NCI-H82 treated with DMSO at 0.1 percent for 48 hours (cell line): ENCODE results near the gene SERPINB1.
"Not testable (repeated sequence)": the region's sequence is repeated elsewhere in the genome, so short reads cannot be mapped to it uniquely, and the experiment has no call there.

ENCODE experiments used
- DNase-seq: peaks from one replicate; lab custom pipeline; 2025; ENCODE audit not compliant: unreplicated experiment; lab: John Stamatoyannopoulos, UW

The SERPINB1 gene

DNA sequence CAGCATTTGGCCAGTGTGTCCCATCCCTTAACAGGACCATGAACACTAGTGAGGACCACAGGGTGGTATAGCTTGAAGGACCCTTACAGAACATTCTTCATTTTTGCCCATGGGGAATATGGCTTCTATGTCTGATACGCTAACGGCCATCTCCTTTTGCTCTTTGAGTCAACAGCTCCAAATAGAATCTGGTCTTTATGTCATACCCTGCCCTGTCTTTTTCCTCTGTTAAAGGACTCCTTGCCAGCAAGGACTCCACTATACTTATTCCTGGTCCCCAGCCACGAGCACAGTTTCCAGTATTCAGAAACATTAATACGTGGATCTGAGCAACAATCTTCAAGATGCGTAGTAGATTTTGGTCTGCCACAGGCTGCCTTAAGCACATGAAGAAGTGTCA, 22.5 kb downstream of the SERPINB1 start:
- no peak for DNase-seq

DNA sequence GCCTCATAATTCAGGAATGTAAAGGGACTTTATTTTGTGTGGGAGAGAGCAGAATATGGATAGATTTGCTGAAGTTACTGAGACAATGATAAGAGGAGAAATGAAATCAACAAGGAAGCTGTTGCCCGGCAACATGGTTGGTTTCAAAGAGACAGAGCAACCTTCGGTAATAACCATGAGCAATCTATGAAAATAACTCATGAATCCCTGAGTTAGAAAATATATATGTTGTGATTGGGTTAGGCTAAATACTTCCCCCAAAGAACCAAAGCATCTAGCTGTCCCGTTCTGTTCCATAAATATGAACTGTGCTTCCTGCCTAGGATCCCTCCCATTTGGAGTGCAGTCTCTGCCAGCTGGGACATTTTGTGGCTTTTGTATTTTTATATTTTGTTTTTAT, 23.1 kb downstream of the SERPINB1 start:
- DNase-seq = no peak

DNA sequence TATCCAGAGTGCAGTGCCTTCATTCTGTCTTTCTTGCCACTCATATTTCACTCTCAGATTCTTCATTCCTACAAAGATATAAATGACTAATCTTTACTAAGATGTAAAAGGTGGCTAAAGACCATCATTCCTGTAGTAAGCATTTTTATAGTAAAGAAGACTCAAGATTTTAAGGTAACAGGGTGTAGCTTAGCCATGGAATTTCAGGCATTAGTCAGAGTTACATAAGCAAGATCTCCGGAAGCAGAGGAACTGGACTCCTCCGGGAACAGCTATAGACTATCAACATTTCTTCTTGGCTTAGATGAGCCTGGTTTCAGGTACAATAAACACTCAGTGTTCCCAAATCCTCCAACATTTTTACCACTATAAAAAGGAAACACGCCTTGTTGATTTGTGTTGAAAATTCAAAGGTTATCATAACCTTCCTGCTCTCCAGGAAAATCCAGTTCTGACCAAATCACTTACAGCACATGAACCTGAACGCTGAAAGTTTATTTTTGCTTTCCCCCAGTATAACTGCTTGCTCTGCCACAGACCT, 23.7 kb downstream of the SERPINB1 start:
- DNase-seq = no peak

DNA sequence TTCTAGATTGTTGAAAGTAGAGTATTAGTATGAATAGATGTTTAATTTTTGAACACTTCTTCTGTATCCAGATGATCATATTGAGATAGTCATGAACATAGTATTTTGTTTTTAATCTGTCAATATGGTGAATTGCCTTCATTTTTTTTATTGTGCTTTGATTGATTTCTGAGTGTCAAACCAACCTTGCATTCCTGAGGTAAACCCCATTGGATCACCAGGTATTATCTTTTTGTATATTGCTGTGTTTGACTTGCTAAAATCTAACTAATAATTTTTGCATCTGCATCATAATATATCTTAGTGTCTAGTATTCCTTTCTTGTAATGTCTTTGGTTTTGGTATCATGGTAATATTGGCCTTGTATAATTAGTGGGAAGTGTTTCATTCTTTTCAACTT, 25.5 kb downstream of the SERPINB1 start:
- no peak for DNase-seq

DNA sequence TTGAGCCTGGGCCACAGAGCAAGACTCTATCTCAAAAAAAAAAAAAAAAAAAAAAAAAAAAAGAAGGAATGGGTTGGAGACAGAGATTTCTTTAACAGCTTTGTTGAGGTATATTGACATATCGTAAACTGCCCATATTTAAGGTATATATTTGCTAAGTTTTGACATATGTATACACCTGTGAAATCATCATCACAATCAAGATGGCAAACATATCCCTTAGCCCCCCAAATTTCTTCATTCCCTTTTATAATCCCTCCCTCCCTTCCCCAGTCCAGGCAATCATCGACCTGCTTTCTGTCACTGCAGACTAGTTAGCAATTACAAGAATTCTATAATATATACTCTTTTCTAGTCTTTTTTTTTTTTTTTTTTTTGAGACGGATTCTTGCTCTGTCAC, 29.0 kb downstream of the SERPINB1 start:
- no peak for DNase-seq

DNA sequence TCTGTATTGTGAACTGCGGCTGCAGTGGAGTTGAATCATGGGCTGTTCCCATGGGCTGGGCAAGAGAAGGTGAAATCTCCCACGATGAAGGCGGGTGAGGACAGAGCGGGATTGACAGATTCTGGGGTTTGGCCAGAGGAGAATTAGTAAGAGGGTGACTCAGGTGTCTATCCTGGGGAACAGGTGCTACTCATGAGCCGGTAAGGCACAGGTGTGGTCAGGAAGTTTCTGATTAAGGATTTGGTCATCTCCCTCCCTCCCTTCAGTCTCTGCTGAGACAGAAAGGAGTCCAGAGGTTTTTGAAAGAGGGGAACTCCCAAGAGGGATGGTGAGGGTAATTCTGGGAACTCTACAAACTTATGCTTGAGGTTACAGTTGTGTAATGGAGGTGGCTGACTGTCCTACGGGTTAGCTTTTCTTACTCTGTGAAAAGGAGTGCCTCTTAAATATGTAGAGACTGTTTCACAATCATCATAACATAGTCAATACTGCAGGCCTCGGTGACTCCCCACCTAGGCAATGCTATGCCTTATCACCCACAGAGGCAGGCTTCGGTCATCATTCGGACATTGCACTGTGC, 31.5 kb downstream of the SERPINB1 start:
- no peak for DNase-seq

DNA sequence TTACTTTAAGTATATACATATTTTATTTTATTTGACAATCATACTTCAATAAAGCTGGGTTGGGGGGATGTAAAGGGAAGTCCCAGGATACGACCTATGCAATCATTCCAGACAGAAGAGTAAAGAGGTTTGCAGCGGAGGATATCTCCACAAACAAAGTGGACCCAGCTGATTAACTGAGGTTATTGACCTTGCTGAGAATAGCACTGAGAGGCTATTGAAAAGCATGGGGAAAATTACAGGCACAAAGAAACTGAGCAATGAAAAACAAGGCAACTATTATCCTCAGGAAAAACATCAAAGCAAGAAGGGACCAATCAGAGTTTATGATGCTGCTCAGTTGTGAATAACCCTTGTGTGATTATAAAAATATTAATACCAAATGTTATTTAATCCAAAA, 32.6 kb downstream of the SERPINB1 start:
- no peak for DNase-seq

DNA sequence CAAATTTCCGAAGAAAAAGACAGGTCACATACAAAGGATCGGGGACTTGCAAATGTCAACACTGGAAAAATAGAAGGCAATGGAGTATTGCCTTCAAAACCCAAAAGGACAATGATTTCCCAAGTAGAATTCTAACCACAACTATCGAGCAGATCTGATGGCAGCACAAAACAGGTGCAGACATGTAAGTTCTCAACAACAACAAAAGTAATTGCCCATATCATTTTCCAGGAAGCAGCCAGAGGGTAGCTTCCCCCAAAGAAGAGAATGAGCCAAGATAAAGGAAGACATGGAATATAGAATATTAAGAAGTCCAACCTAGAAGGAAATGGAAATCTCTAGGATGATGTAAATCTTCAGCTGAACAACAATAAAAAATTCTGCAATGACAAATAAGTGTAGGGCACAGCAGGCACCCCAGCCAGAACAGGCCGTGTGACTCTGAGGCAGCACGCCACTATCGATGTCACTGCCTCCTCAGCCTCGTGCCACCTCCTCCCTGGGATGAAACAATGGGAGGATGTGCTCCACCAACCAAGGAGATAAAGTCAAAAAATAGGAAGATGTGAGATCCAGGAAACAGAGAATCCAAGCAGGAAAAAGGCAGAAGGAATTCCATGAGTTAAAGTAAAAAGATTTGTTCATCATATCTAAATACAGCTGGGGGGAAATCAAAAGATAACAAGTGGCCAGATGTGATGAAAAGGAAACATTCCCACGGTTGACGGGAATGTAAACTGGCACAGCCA, 34.1 kb downstream of the SERPINB1 start:
- no peak for DNase-seq

DNA sequence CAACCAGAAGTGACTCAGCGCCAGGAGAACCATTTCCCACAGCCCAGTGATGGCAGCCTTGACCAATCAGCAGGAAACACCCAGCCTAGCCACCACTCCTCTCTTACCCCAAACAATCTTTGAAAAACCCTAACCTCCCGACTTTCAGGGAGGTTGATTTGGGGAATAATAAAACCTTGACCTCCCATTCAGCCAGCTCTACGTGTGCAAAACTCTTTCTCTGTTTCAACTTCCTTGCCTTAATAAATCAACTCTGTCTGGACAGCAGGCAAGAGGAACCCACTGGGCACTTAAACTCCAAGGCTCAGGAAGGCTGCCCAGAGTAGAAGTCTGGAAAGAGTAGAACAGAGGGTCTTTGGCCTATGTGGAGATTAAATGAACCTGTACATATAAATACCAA, 35.0 kb downstream of the SERPINB1 start:
- no peak for DNase-seq

DNA sequence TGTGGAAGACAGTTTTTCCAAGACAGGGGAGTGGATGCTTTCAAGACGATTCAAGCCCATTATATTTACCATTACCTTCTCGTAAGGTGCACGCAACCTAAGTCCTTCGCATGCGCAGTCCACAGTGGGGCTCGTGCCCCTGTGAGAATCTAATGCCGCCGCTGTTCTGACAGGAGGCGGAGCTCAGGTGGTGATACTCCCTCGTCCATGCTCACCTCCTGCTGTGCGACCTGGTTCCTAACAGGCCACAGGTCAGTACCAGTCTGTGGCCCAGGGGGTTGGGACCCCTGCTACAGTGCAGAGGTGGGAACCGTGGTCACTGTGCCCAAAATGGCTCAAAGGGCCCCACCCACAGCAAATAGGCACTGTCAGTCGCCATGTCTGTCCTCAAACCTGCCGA, 36.6 kb downstream of the SERPINB1 start:
- DNase-seq = no peak

DNA sequence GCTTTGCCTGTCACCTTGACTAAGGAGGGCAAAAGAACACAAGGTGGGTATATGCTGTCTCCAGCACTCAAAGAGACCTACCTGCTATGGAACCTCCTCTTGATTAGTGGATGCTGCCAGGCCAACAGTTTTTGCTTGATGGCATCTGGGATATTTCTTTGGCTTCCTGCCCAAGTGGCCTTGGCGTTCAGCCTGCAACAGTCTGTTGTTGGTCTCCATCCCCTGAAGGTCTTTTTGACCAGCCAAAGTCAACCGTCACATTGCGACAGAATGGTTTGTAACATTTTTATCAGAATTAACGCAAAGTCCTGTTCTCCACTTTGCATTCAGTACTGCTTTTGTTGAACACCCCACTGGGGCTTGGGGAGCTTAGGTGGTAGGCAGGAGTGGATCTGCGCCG, 37.1 kb downstream of the SERPINB1 start:
- no peak for DNase-seq

DNA sequence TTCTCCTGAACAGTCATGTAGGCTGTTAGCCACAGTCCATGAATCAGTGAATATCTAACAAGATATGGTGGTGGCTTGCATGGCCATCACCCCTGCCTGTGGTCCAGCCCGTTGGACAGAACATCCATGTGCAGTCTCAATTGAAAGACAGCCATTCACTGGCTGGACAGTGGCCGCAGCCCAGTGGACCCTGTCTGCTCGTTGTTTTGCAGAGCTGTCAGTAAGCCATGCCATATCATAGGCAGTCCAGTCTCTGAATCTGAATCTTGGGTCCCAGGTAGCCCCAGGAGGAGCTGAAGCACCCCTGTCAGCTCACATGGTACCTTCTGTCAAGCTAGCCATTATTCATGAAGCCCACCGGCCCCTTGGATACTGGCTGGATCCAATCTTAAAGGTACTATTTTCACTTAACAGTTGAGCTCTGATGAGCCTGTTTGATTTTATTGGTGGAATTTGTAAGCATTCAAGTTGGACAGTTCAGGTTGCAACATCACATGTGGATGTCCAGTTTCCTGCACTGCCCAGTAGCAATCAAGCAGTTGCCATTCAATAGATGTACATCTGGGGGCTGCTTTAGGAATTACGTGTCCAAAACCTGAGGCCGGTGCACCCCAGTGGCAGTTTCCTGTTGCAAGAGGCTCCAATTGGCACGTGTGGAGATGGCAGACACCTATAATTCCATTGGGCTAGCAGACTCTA, 37.8 kb downstream of the SERPINB1 start:
- no peak for DNase-seq

DNA sequence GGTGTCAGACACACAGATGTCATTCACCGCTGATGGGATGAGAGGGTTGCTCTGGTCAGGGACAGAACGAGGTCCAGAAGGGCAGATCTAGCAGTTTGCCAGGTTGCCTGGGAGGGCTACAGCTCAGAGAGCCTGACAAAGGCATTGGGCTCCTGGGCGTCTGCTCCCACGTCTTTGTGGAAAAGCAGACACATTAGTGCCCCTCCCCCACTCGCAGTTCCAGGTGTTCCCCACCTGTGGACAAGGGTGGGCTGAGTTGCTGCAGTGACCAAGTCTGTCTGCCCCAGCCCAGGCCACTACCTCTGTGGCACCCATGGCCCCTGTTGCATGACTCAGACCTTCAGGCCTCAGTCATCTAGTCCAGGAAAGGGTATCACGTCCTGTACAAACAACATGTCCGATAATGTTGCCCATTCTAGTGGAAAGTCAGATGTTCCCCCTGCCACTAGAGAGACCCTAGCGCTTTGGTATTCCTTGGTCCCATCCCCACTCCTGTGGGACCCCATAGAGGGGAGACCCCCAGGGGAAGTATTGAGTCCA, 39.1 kb downstream of the SERPINB1 start:
- DNase-seq = no peak

DNA sequence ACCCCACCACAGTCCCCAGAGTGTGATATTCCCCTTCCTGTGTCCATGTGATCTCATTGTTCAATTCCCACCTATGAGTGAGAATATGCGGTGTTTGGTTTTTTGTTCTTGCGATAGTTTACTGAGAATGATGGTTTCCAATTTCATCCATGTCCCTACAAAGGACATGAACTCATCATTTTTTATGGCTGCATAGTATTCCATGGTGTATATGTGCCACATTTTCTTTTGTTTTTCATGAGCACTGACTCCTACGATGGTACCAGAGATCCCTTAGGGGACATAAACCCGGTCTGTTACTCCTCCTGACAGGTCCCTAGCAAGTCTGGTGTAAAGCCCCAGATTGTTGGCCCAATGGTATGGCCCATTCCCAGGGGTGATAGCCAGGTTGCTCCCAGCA, 40.0 kb downstream of the SERPINB1 start:
- not testable (repeated sequence) for DNase-seq

DNA sequence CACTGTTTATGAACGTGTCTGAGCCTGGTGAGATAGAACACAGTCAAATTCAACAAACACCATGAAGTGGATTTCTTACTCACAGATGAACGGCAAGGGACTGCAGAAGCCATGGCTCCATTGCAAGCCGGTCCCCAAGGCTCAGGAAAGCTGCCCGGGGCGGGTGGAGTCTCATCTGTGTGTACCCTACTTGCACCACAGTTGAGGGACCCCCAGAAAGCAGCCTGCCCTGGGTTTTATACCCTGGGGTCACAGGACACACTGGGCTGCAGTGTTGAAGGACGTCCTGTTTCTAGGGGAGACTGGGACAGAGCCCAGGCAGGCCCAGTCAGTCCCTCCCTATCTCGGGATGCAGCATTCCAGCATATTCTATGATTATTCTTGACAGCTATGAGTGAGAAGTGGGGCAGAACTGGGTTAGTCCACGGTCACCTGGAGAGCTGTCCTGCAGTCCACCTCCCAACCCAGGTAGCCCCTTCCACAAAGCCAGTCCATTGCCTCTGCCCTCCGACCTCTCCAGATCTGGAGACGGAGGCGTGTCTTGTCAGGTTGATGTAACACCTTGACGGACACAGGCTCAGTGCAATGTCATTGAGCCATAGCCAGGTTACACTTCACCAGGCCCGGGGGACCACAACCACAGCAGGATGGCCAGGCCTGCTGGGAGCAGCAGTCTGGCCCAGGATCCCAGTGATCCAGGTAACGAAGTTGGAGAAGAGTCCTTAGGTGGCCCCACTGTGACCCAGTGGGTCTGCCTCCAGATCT, 40.9 kb downstream of the SERPINB1 start:
- no peak for DNase-seq

DNA sequence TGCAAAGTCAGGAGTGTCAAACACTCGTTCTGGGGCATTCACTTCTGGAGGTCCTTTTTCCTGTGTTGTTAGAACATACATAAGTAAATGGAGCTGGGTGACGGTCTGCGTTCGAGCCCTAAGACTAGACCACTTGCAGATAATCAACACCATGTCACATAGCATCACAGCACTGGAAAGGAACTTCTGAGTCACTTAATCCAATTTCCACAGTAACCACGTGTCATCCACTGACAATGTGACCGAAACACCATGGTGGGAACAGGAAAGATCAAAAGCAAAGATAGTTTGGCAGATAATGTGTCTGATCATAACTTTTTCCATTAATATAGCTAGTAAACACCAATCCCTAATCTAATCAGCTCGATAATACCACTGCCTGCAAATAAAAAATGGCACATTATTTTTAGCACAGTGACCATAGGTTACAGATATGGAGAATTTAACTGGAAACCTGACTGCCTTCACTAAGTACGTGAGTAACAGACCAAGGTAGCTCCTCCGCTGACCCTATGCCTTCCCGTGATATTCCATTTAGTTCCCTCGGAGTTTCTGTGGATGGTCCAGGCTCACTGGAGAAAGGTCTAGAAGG, 41.6 kb downstream of the SERPINB1 start:
- DNase-seq = peak; percentile 6

DNA sequence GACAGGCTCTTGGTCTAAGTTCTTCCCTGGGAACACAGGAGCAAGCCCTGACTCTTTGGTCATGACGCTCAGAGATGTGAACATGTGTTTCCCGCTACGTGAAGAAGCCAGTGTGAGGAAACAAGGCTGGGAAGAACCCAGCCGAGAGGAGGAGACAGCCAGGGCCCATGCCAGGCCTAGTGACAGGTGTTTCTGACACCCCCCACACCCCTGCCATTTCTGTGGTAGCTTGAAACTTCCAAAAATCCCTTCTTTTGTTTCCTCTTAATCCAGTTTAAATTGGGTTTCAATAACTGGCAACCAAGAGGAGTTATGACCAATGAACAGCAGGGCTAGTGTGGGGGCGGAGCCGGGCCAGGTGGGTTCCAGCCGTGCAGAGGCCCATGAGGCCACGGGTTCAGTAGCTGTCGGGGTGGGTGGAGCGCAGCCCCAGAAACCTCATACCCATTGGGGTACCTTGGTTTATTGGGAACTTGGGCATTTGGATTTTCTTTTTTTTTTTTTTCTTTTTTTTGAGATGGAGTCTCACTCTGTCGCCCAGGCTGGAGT, 43.0 kb downstream of the SERPINB1 start:
- no peak for DNase-seq

DNA sequence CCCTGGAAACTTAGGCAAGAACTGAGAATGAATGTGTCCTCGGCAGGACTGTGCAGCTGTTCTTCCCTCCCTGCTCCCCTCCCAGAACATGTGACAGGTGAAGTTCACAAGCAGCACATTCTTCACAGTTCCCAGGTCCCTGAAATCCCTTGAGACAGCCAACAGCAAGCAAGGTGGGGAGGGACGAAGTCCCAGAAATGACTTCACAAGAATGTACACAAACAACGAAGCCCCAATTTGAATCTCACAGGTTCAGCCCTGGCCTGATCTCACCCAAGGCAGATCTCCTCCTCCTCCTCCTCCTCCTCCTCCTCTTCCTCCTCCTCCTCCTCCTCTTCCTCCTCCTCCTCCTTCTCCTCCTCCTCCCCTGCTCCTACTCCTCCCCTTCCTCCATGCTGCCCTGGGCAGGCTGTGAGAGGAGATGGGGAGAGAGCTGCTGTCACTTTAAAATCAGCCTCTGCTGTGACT, 44.1 kb downstream of the SERPINB1 start:
- no peak for DNase-seq

DNA sequence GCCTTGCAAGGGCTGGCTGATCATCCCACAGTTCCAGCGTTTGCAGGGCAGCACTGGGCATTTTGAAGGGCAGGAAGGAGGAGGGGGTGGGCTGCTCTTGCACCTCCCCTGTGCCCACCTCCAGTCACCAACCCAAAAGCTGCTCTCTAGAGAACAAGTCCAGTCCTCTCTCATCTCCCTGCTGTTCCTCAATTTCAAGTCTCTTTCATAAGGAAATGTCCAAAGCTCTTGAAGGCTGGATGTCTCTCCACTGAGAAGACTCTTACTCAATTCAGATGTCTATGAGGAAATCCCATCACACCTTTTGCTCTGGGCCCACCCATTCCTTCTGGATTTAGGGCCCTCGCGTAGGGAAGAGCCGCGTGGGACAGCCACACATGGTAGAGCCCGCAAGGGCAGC, 44.8 kb downstream of the SERPINB1 start:
- DNase-seq = no peak

DNA sequence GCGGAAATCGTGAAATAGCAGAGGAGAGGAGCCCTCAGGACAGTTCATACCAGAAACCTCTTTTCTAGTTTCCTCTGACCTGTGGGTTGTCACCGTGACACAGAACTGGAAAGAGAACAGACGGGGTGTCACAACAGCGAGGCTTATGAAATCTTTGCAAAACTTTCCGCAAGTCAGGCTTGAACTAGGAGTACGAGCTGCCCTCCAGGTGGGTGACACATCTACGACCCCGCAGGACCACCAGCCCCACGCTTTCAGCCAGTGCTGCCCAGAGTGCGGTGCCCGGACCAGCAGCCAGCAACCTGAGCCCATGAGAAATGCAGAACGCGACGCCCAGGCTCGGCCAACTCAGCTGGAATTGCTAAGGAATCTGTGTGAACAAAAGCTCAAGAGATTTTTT, 45.7 kb downstream of the SERPINB1 start:
- DNase-seq = no peak
